PC-9 (cell line): Measurements from ENCODE around the gene TLE4.

Experiments
- CTCF ChIP-seq: fragments of 200-600 bp; sonication (generic); conservative IDR thresholded peaks from 2 replicates; pipeline ENCODE4 v1.6.1; 2017; ENCODE audit warnings: mixed run types, antibody characterized with exemption, mild to moderate bottlenecking, moderate library complexity
- EZH2 ChIP-seq: fragments of 200-600 bp; sonication (generic); IDR thresholded peaks from 2 replicates; pipeline ENCODE4 v1.8.0; 2017; ENCODE audit warnings: antibody characterized with exemption, low read depth

- TF ChIP-seq EZH2 (no peak), CTCF (no peak)
These were observed 3.8 kb downstream of the TLE4 start for GRCh38 chr9:79575547-79575946.
